PC-3 (cell line): Measurements from ENCODE around the gene YPEL2. TPM values are rescaled to one million over a fixed set of nuclear protein-coding genes. Genes with fewer than 3 reads are reported as not detected.

Source experiments
- ATAC-seq: fragments of 200-7000 bp; cut with Tn5 transposase; 2 replicates; pipeline ENCODE4 v1.9.1; 2020; ENCODE audit warnings: mild to moderate bottlenecking, moderate library complexity
- BruUV-seq: library from RNA; stranded (reverse); fragments of 400-500 nt; replicated peaks from 2 replicates; lab custom pipeline; 2021; lab: Mats Ljungman, UMichigan
- CTCF ChIA-PET: fragments of 300-600 bp; sonication (Branson Sonifier 250); formaldehyde crosslinking; loops from one replicate; lab custom pipeline; 2022; ENCODE audit warnings: antibody characterized with exemption; lab: Charles Lee
- POLR2A ChIA-PET: fragments of 300-600 bp; sonication (Branson Sonifier 250); formaldehyde crosslinking; loops from one replicate; lab custom pipeline; 2022; ENCODE audit warnings: antibody characterized with exemption; ENCODE audit not compliant: unreplicated experiment; lab: Charles Lee
- DNase-seq: peaks from one replicate; pipeline ENCODE4 v3.0.0-alpha.2; 2015
- H2AFZ ChIP-seq: fragments of 300-600 bp; sonication (generic); 2 replicates; pipeline ENCODE4 v1.6.0; 2016; ENCODE audit warnings: antibody characterized with exemption, low read length
- H3F3A ChIP-seq: fragments of 300-600 bp; sonication (generic); one replicate; pipeline ENCODE4 v1.6.0; 2017; ENCODE audit warnings: antibody characterized with exemption, low read length, control low read depth, mild to moderate bottlenecking; ENCODE audit not compliant: unreplicated experiment
- H3K27ac ChIP-seq: fragments of 300-600 bp; sonication (generic); 2 replicates; pipeline ENCODE4 v1.5.1; 2016; ENCODE audit warnings: mild to moderate bottlenecking, low read length
- H3K27me3 ChIP-seq: fragments of 300-600 bp; sonication (generic); 2 replicates; pipeline ENCODE4 v1.6.1; 2016; ENCODE audit warnings: low read length, mixed read lengths
- H3K36me3 ChIP-seq: fragments of 300-600 bp; sonication (generic); 2 replicates; pipeline ENCODE4 v1.6.1; 2016; ENCODE audit warnings: low read depth, mixed run types, low read length, mixed read lengths
- H3K4me1 ChIP-seq: fragments of 300-600 bp; sonication (generic); 2 replicates; pipeline ENCODE4 v1.5.1; 2016; ENCODE audit warnings: low read length; ENCODE audit not compliant: insufficient read depth
- H3K4me2 ChIP-seq: fragments of 300-600 bp; sonication (generic); 2 replicates; pipeline ENCODE4 v1.6.0; 2016; ENCODE audit warnings: low read length
- H3K4me3 ChIP-seq: fragments of 300-600 bp; sonication (generic); 2 replicates; pipeline ENCODE4 v1.5.1; 2016; ENCODE audit warnings: mild to moderate bottlenecking, low read length, mixed read lengths
- H3K79me2 ChIP-seq: fragments of 300-600 bp; sonication (generic); 2 replicates; pipeline ENCODE4 v1.6.1; 2017; ENCODE audit warnings: low read length, mixed read lengths
- H3K9ac ChIP-seq: fragments of 300-600 bp; sonication (generic); 2 replicates; pipeline ENCODE4 v1.6.0; 2016; ENCODE audit warnings: mild to moderate bottlenecking, low read length
- H3K9me2 ChIP-seq: fragments of 300-600 bp; sonication (generic); replicated peaks from 2 replicates; pipeline ENCODE4 v1.6.1; 2016; ENCODE audit warnings: mixed run types, low read length, mixed read lengths
- H3K9me3 ChIP-seq: fragments of 300-600 bp; sonication (generic); 2 replicates; pipeline ENCODE4 v1.6.1; 2016; ENCODE audit warnings: low read length, mixed read lengths
- H4K20me1 ChIP-seq: fragments of 300-600 bp; sonication (generic); 2 replicates; pipeline ENCODE4 v1.6.1; 2016; ENCODE audit warnings: low read length, mixed read lengths
- CTCF ChIP-seq: fragments of 300-600 bp; sonication (generic); conservative IDR thresholded peaks from 2 replicates; pipeline ENCODE4 v1.5.1; 2017; ENCODE audit warnings: antibody characterized with exemption, low read depth, mild to moderate bottlenecking, low read length
- EZH2 ChIP-seq: fragments of 300-600 bp; sonication (generic); IDR thresholded peaks from one replicate; pipeline ENCODE4 v1.6.1; 2017; ENCODE audit warnings: antibody characterized with exemption, mild to moderate bottlenecking, low read length; ENCODE audit not compliant: unreplicated experiment
- EZH2phosphoT487 ChIP-seq: fragments of 300-600 bp; sonication (generic); IDR thresholded peaks from 2 replicates; pipeline ENCODE4 v1.6.1; 2018; ENCODE audit warnings: mild to moderate bottlenecking, antibody characterized with exemption, low read length, borderline replicate concordance
- intact Hi-C: fragments of 100-400 bp; cut with micrococcal nuclease; formaldehyde crosslinking; loops from 2 replicates; pipeline ENCODE4 v1.9.0; 2023
- total RNA-seq: library from RNA; depleted of rRNA; stranded (reverse); fragments of >200 nt; gene quantifications from 2 replicates; pipeline ENCODE4 v1.2.3, GENCODE V29; 2014

Gene YPEL2
- total RNA-seq, 1 experiment from 2014 or later = 0.47 TPM

GRCh38 chr17:59346876-59347407 is 15.5 kb downstream of the YPEL2 start:
- no TSS peak for BruUV-seq
- no peak for DNase-seq
- H3K4me1 ChIP-seq = no peaks in the 10 kb centered on the region
- H3K4me2 ChIP-seq = no peak overlapping the region
- H3F3A ChIP-seq = no peaks in the 10 kb centered on the region
- H4K20me1 ChIP-seq = no peaks in the 10 kb centered on the region
- H3K36me3 ChIP-seq = no peaks in the 10 kb centered on the region
- H2AFZ ChIP-seq = no peak overlapping the region
- 0 out of 2 replicates have a peak, but pooled peaks cover 8% of the 10 kb centered on the region for H3K27me3 ChIP-seq
- no peak overlapping the region for H3K4me3 ChIP-seq
- intact Hi-C loops = no loop called here
- no peaks in the 10 kb centered on the region for H3K9me2 ChIP-seq
- ATAC-seq = no peak
- no peak overlapping the region for H3K27ac ChIP-seq
- TF ChIP-seq EZH2phosphoT487 (no peak), CTCF (no peak), EZH2 (no peak)
- POLR2A ChIA-PET = no interaction called here
- no peaks in the 10 kb centered on the region for H3K9me3 ChIP-seq
- CTCF ChIA-PET = no interaction called here
- H3K9ac ChIP-seq = no peak overlapping the region
- H3K79me2 ChIP-seq = no peaks in the 10 kb centered on the region

GRCh38 chr17:59347975-59348391 is 16.5 kb downstream of the YPEL2 start:
- CTCF ChIA-PET = no interaction called here
- ATAC-seq (no peak), DNase-seq (no peak)
- no peaks in the 10 kb centered on the region for H3K4me1 ChIP-seq
- H3K9me2 ChIP-seq = no peaks in the 10 kb centered on the region
- no peak for TF ChIP-seq CTCF
- no peak for TF ChIP-seq EZH2
- no peak for TF ChIP-seq EZH2phosphoT487
- POLR2A ChIA-PET = interaction anchor here (0.6 kb wide), 1 partner anchor 212 kb away, joined by 17 read pairs; no protein-coding TSS in a partner anchor
- no peak overlapping the region for H2AFZ ChIP-seq
- H3K4me2 ChIP-seq = no peak overlapping the region
- no peaks in the 10 kb centered on the region for H3K79me2 ChIP-seq
- H4K20me1 ChIP-seq = no peaks in the 10 kb centered on the region
- H3K36me3 ChIP-seq = no peaks in the 10 kb centered on the region
- H3K9me3 ChIP-seq = no peaks in the 10 kb centered on the region
- BruUV-seq = no TSS peak
- H3K27me3 ChIP-seq = no peaks in the 10 kb centered on the region
- H3F3A ChIP-seq = no peaks in the 10 kb centered on the region
- intact Hi-C loops = no loop called here
- H3K27ac ChIP-seq = no peak overlapping the region
- H3K9ac ChIP-seq = no peak overlapping the region
- H3K4me3 ChIP-seq = no peak overlapping the region

- CTCF ChIA-PET = interaction anchor here (0.6 kb wide), 1 partner anchor 78 kb away, joined by 6 read pairs; no protein-coding TSS in a partner anchor
- H3F3A ChIP-seq = no peaks in the 10 kb centered on the region
- no peak overlapping the region for H3K4me3 ChIP-seq
- no peak overlapping the region for H3K4me2 ChIP-seq
- no peaks in the 10 kb centered on the region for H3K9me2 ChIP-seq
- intact Hi-C loops = no loop called here
- H3K27me3 ChIP-seq = no peaks in the 10 kb centered on the region
- no peak for TF ChIP-seq EZH2phosphoT487
- TF ChIP-seq EZH2 = no peak
- no peak for TF ChIP-seq CTCF
- ATAC-seq (no peak), DNase-seq (no peak)
- H3K36me3 ChIP-seq = no peaks in the 10 kb centered on the region
- H3K9ac ChIP-seq = no peak overlapping the region
- H2AFZ ChIP-seq = no peak overlapping the region
- H4K20me1 ChIP-seq = no peaks in the 10 kb centered on the region
- no TSS peak for BruUV-seq
- H3K4me1 ChIP-seq = no peaks in the 10 kb centered on the region
- H3K79me2 ChIP-seq = no peaks in the 10 kb centered on the region
- no peaks in the 10 kb centered on the region for H3K9me3 ChIP-seq
- POLR2A ChIA-PET = interaction anchor here (0.7 kb wide), 1 partner anchor 13 kb away, joined by 17 read pairs; no protein-coding TSS in a partner anchor
- no peak overlapping the region for H3K27ac ChIP-seq
Observed at GRCh38 chr17:59349178-59349577, 17.7 kb downstream of the YPEL2 start.
